Adipocyte (in vitro differentiated cells): ENCODE measurements around the gene TCF20.
A peak's percentile ranks its signal among the peaks of the same experiment; 100 is the strongest.

Experiments
- DNase-seq: peaks from one replicate; pipeline ENCODE4 v3.0.0-alpha.2; 2015; ENCODE audit warnings: low read depth
- H3K27me3 ChIP-seq: replicated peaks from 2 replicates; pipeline ENCODE4 v1.7.0; 2013; ENCODE audit warnings: mild to moderate bottlenecking, low read length, moderate library complexity; ENCODE audit not compliant: control insufficient read depth, insufficient read depth
- H3K36me3 ChIP-seq: 2 replicates; pipeline ENCODE4 v1.7.0; 2013; ENCODE audit warnings: low read length, mild to moderate bottlenecking, moderate library complexity; ENCODE audit not compliant: control insufficient read depth, insufficient read depth, severe bottlenecking
- H3K4me1 ChIP-seq: 2 replicates; pipeline ENCODE4 v1.7.0; 2013; ENCODE audit warnings: mild to moderate bottlenecking, low read length, moderate library complexity; ENCODE audit not compliant: control insufficient read depth, insufficient read depth
- H3K4me3 ChIP-seq: 2 replicates; pipeline ENCODE4 v1.7.0; 2013; ENCODE audit warnings: mild to moderate bottlenecking, low read length, moderate library complexity
- H3K9ac ChIP-seq: 2 replicates; pipeline ENCODE4 v1.7.0; 2013; ENCODE audit warnings: mild to moderate bottlenecking, low read length, moderate library complexity
- H3K9me3 ChIP-seq: 2 replicates; pipeline ENCODE4 v1.7.0; 2013; ENCODE audit warnings: mild to moderate bottlenecking, low read length, moderate library complexity; ENCODE audit not compliant: control insufficient read depth

TCF20 gene

GRCh38 chr22:42286205-42286604, 15.8 kb upstream of the TCF20 start:
- Histone ChIP-seq H3K27me3 (peaks cover 68% of the 10 kb centered on the region), H3K9me3 (no peaks in the 10 kb centered on the region)
- DNase-seq: no peak

DNA sequence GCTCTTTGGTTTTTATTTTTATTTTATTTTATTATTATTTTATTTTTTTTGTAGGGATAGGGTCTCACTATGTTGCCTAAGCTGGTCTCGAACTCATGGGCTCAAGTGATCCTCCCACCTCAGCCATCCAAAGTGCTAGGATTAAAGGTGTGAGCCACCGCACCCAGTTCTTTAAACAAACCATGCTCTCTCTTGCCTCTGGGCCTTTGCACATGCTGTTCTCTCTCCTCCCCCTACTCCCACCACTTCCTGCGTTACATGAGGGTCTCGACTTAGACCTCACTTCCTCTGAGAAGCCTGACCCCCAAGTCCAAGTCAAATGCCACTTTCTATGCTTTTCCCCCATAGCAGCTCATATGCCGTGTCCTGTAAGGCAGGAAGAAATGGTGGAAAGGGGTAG, 15.2 kb upstream of the TCF20 start:
- Histone ChIP-seq H3K36me3 (no peaks in the 10 kb centered on the region), H3K4me3 (no peak overlapping the region), H3K4me1 (peaks cover 5% of the 10 kb centered on the region), H3K27me3 (peaks cover 68% of the 10 kb centered on the region), H3K9me3 (no peaks in the 10 kb centered on the region), H3K9ac (no peak overlapping the region)
- no peak for DNase-seq

More at GRCh38 chr22:42286205-42286604, 15.8 kb upstream of the TCF20 start:
- H3K4me1 ChIP-seq: peaks cover 5% of the 10 kb centered on the region
- no peak overlapping the region for H3K4me3 ChIP-seq
- H3K9ac ChIP-seq: no peak overlapping the region
- H3K36me3 ChIP-seq: no peaks in the 10 kb centered on the region

GRCh38 chr22:42284643-42285181, 14.3 kb upstream of the TCF20 start:
- no peak for DNase-seq
- peaks cover 5% of the 10 kb centered on the region for H3K4me1 ChIP-seq
- no peaks in the 10 kb centered on the region for H3K36me3 ChIP-seq
- no peak overlapping the region for H3K4me3 ChIP-seq
- H3K9ac ChIP-seq: no peak overlapping the region
- H3K9me3 ChIP-seq: no peaks in the 10 kb centered on the region
- peaks cover 68% of the 10 kb centered on the region for H3K27me3 ChIP-seq

GRCh38 chr22:42284202-42284591, 13.7 kb upstream of the TCF20 start:
- H3K9ac ChIP-seq: no peak overlapping the region
- peaks cover 5% of the 10 kb centered on the region for H3K4me1 ChIP-seq
- H3K9me3 ChIP-seq: no peaks in the 10 kb centered on the region
- no peaks in the 10 kb centered on the region for H3K36me3 ChIP-seq
- H3K27me3 ChIP-seq: peaks cover 69% of the 10 kb centered on the region
- H3K4me3 ChIP-seq: no peak overlapping the region
- DNase-seq: no peak

DNA sequence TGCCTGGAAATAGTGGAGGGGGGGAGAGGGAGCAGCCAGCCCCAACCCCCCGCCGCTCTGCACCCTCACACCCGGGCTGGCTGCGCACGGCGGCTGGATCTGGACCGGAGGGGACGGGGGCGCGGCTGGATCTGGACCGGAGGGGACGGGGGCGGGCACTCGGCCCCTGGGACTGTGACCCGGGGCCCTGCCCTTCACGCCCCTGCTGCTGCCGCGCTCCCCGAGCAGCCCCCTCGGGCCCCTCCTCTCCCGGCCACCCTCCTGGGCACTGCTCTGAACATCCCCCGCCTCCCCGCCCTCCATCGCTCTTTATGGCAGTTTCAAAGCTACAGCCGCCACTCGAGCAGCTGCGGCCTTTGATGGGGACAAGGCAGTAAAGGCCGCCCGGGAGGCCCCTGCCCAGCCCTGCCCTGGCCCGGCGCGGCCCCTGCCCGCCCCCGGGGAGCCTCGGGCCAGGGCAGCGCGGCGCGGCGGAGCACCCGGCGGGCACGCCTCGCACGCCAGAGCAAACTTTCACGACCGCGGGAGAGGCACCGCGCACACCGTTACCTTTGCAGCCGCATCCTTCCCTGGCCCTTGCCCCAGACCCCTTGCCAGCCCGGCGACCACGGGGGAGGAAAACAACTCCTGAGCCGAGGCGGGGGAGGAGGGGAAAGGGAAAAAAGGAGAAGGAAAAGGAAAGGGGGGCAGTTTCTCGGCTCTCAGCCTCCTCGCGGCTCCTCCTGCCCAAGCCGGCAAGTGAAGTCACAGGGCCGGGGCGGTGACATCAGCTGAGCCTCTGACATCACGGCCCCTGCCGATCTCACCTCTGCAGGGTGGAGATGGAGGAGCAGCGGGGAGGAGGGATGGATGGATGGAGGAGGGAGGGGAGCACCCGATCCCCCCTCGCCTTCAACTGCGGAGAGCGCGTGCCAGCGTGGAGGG, 13.1 kb upstream of the TCF20 start:
- peak overlapping the region; percentile 53 for H3K4me3 ChIP-seq
- H3K27me3 ChIP-seq: peaks cover 74% of the 10 kb centered on the region
- H3K9ac ChIP-seq: no peak overlapping the region
- H3K9me3 ChIP-seq: no peaks in the 10 kb centered on the region
- H3K4me1 ChIP-seq: peaks cover 5% of the 10 kb centered on the region
- no peaks in the 10 kb centered on the region for H3K36me3 ChIP-seq
- DNase-seq: peak; percentile 39

DNA sequence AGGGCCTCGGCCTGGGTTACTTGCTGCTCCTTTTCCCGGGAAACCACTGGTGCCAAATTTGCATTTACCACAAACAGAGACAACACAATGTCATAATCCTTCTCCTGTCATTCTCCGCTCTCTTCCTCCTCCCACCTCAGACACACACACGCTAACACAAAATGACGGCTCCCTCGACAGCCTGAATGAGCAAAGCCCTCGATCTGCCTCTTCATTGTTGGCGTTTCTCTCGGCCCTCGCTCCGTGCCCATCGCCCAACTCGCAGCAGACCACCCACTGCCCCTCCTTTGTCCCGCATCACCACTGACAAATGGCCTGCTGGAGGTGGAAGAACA, 12.5 kb upstream of the TCF20 start:
- peak overlapping the region; percentile 51 for H3K4me3 ChIP-seq
- H3K9me3 ChIP-seq: no peaks in the 10 kb centered on the region
- no peak for DNase-seq
- peaks cover 5% of the 10 kb centered on the region for H3K4me1 ChIP-seq
- no peaks in the 10 kb centered on the region for H3K36me3 ChIP-seq
- peaks cover 75% of the 10 kb centered on the region for H3K27me3 ChIP-seq
- no peak overlapping the region for H3K9ac ChIP-seq

GRCh38 chr22:42282252-42282942, 11.9 kb upstream of the TCF20 start:
- no peaks in the 10 kb centered on the region for H3K9me3 ChIP-seq
- peaks cover 5% of the 10 kb centered on the region for H3K4me1 ChIP-seq
- H3K36me3 ChIP-seq: no peaks in the 10 kb centered on the region
- no peak overlapping the region for H3K4me3 ChIP-seq
- no peak overlapping the region for H3K9ac ChIP-seq
- DNase-seq: no peak
- H3K27me3 ChIP-seq: peaks cover 70% of the 10 kb centered on the region

GRCh38 chr22:42281706-42282251, 11.3 kb upstream of the TCF20 start:
- no peak for DNase-seq
- peaks cover 5% of the 10 kb centered on the region for H3K4me1 ChIP-seq
- no peak overlapping the region for H3K9ac ChIP-seq
- peaks cover 68% of the 10 kb centered on the region for H3K27me3 ChIP-seq
- H3K4me3 ChIP-seq: no peak overlapping the region
- no peaks in the 10 kb centered on the region for H3K36me3 ChIP-seq
- H3K9me3 ChIP-seq: no peaks in the 10 kb centered on the region

- H3K4me1 ChIP-seq: peaks cover 5% of the 10 kb centered on the region
- no peaks in the 10 kb centered on the region for H3K9me3 ChIP-seq
- H3K36me3 ChIP-seq: no peaks in the 10 kb centered on the region
- no peak for DNase-seq
- H3K9ac ChIP-seq: no peak overlapping the region
- H3K4me3 ChIP-seq: no peak overlapping the region
- H3K27me3 ChIP-seq: peaks cover 67% of the 10 kb centered on the region
Measured at GRCh38 chr22:42281284-42281683, 10.8 kb upstream of the TCF20 start.

DNA sequence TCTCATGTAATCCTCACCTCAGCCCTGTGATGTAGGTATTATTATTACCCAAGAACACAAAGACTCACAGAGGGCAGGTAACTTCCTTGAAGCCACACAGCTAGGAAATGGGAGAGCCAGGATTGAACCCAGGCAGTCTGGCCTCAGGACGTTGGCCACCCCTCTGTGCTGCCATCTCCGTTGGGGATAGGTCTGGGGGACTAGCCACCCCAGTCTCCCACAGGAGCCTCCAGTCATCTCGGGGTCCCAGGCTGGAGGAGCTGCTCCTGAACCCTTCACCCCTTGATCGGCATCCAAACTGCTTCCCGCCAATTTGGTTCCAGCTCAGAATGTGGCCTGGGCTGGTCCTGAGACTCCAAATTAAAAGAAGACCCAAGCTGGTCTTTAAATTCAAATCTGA, 10.4 kb upstream of the TCF20 start:
- Histone ChIP-seq H3K27me3 (peaks cover 67% of the 10 kb centered on the region), H3K9me3 (no peaks in the 10 kb centered on the region), H3K4me3 (no peak overlapping the region), H3K4me1 (peaks cover 5% of the 10 kb centered on the region), H3K36me3 (no peaks in the 10 kb centered on the region), H3K9ac (no peak overlapping the region)
- DNase-seq: no peak

DNA sequence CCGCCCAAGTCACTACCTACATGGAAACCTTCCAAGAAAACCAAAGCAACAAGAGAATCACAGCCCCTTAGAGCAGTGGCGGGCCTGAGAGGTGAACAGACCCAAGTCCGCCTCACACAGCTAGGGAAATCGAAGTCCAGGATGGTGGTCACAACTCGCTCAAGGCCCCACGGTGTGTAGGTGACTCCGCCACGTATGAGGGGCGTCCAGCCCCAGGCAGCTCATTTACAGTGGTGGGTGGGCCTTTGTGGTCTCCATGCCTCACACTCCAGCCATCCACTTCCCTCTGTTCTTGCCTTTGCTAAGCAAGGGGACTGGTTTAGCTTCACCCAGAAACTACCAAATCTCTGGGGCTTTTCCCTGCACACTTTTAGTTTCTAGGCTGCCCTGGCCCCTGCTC, 9.7 kb upstream of the TCF20 start:
- no peaks in the 10 kb centered on the region for H3K9me3 ChIP-seq
- no peak for DNase-seq
- no peak overlapping the region for H3K9ac ChIP-seq
- no peak overlapping the region for H3K4me3 ChIP-seq
- H3K4me1 ChIP-seq: peaks cover 5% of the 10 kb centered on the region
- peaks cover 62% of the 10 kb centered on the region for H3K27me3 ChIP-seq
- no peaks in the 10 kb centered on the region for H3K36me3 ChIP-seq
